CD4-positive, alpha-beta T cell treated with Interferon alpha-2 for 1 hour (primary cell): ENCODE data around the gene NADSYN1.
"Not testable (repeated sequence)": the region's sequence is repeated elsewhere in the genome, so short reads cannot be mapped to it uniquely, and the experiment has no call there.

ENCODE experiments used
- DNase-seq, 2 donors: peaks; one replicate each; pipeline ENCODE4 v3.0.0-alpha.2; 2020 to 2022

NADSYN1 gene

DNA sequence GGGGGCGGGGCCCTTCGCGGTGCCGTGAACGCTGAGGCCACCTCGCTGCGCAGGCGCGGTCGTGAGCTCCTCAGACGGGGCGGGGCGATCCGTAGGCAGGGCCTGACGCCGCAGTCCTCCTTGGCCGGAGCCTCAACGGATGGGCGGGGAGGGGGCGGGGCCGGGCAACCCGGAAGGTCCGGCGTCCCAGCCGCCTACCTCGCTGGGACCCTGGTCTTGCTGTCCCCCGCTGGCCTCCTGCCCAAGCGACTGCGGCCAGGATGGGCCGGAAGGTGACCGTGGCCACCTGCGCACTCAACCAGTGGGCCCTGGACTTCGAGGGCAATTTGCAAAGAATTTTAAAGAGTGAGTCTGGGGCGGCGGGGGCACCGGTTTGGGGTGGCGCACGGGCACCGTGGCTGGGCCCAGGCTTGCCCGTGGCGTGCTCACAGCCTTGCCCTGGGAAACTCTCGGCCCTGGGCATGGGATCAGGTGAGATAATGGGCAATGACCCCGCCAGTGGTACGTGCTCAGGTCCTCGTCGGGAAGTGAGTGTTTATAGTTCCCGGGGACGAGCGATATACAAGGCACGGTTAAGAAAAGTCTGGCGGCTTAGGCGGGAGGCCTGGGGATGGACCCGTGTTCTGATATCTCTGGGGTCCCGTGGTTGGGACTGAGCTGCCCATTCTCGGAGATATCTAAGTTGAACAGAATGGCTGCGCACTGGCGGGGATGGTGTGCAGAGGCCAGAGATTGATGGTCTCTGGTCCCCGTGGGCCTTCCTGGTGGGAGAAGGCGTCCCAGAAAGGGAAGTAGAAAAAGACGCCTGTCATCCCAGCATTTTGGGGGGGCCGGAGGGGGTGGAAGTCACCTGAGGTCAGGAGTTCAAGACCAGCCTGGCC is at the start of gene NADSYN1:
NADSYN1 (plus strand) TSS at position 167 of the 881 bp plus-strand sequence; CDS start at position 261, 94 bp downstream.
- DNase-seq: peak; percentile 93 to 95

- DNase-seq: no peak
Observed at GRCh38 chr11:71404209-71404608, 48.8 kb upstream of the NADSYN1 start.

DNA sequence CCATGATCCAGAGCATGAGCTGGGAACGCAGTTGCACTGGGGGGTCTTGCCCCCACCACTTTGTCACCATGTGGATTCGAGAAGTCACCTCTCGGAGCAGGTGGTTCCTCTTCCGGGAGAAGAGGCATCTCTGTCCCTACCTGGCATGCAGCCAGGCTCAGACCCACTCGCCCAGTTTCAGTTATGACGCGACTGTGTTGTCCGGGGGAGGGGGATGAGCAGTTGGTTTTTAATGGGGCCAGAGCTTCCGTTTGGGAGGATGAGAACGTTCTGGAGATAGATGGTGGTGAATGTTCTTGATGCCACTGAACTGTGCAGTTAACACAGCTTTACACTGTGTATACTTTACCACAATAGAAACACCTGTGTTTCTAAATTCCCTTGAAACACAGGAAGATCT is 46.3 kb upstream of the NADSYN1 start:
- no peak for DNase-seq

DNA sequence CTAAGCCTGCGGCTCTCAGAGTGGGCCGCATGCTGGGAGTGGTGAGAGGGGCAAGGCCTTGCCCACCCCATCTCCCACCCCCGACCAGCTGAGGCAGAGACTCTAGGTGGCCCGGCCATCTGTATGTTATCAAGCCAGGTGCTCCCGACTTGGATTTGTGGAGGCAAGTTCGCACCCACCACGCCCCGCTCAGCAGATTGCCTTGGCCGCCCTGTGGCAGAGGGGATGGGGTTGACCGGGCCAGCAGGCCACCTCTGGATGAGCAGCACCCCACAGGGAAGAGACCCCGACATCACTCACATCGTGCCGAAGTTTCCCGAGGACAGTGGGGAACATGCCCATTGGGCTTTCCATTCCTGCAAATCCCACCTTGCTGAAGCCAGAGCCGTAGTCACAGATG is 45.6 kb upstream of the NADSYN1 start:
- DNase-seq: no peak

DNA sequence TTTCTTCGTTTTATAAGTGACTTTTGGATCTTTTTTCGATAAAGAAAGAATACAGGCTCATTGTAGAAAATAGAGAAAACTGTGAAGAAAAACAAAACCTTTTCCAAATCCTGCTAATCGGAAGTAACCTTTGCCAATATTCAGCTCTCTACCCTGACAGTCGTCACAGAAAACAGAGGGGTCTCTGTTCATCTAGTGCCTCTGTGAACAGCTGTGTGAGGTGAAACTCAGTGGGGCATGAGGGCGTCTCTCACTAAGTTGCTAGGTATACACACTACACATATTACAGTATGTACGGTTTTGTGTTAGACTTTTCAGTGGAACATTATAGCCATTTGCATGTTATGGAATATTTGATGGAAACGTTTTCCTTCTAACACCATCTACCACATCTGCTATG is 44.2 kb upstream of the NADSYN1 start:
- no peak for DNase-seq

DNA sequence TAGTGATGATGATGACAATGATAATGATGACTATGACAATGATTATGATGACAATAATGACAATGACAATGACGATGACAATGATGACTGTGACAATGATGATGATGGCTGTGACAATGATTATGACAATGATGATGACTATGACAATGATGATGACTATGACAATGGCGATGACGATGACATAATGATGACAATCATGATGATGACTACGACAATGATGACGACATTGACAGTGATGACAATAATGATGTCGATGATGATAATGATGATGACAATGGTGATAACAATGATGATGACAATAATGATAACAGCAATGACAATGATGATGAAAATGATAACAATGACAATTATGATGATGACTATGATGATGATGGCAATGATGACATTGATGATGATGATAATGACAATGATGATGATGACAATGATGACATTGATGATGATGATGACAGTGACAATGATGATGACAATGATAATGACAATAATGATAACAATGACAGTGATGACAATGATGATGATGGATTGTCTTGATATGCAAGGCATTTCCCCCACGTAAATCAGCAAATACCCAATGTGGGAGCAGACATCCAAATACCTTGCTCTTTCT is 42.5 kb upstream of the NADSYN1 start:
- DNase-seq: no peak

DNA sequence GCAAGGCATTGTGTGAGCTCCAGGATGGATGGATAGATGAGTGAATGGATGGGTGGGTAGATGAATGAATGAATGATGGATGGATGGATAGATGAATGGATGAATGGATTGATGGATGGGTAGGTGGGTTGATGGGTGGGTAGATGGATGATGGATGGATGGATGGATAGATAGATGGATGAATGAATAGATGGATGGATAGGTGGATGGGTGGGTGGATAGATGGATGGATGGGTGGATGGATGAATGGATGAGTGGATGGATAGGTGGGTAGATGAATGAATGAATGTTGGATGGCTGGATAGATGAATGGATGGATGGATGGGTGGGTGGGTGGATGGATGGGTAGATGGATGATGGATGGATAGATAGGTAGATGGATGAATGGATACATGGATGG is 38.4 kb upstream of the NADSYN1 start:
- DNase-seq: no peak

GRCh38 chr11:71418643-71419042 is 34.4 kb upstream of the NADSYN1 start:
- DNase-seq: peak in 1 of 2 donors; percentile 16

DNA sequence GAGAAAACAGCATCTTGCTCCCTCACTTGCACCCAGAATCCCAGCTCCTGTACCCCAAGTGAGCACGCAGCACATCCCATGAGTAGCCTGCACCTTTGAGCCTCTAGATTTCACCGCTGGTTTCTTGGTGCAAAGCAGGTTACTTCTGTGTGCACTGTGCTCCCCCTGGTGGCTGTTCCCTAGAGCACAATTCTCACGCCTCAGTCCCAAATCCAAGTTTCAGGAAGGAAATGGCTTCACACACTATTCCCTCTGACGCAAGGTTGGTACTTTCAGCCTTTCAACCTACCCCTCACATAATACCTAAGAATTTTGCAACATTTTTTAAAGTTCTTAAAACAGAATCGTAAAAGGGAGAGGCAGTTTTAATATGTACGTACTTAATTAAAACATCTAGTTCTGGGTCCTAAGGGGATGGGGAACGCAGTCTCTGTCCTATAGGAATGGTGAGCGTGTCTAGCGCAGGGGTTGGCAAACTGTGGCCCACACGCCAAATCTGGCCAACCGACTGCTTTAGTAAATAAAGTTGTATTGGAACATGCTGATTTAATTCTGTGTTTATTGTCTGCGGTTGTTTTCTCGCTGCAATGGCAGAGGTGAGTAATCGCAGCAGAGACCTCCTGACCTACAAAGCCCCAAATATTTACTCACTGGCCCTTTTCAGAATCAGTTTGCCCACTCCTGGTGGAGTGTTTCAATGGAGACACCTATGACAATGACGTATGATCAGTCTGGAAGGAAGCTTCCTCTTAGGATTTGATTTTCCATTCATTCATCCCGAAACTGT is 32.4 kb upstream of the NADSYN1 start:
- DNase-seq: peak in 1 of 2 donors; percentile 10

- DNase-seq: no peak
Observed at GRCh38 chr11:71421392-71421950, 31.5 kb upstream of the NADSYN1 start.

- DNase-seq: not testable (repeated sequence)
Observed at GRCh38 chr11:71422318-71422717, 30.7 kb upstream of the NADSYN1 start.

DNA sequence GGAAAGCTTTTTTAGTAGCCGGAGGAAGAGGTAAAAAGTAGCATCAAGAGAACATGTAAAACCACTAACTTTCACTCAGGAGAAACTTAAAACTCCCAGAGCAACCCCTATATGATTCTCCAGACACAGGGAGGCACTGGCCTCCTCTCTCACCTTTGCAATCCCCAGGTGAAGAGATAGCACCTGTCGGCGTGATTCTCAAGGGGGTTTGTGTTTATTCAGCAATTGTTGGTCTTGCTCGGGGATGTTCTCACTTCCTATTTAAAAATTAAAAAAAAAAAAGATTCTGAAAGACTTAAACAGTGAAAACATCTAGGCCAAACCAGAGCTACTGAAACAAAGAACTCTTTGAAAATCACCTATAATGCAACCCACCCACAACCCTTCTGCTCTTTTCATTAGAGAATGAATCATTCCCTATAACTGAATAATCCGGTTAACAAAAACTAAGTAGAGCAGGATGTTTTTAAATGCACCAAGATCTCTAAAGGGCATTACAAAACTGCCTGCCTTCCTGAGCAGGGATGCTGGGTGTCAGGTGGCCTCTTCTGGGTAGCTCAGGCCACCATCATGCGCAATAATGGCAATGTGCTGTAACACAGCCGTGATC is 29.7 kb upstream of the NADSYN1 start:
- no peak for DNase-seq

GRCh38 chr11:71425409-71425808 is 27.6 kb upstream of the NADSYN1 start:
- DNase-seq: no peak

DNA sequence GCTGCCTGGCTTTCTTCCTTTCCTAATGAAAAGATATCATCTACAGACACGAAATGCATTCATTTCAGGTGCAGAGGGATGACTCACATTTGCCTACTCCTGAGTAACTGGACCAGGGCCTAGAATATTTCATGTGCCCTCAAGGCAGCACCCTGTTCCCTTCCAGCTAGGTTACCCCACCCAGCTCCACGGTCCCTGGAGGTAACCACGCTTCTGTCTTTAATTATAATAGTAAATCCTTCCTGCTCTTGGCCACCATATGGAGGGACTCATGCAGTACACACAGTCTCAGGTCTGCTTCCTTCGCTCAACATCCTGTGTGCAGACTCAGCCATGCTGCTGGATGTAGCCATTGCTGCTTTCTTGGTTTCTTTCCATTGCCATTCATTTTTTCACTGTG is 27.1 kb upstream of the NADSYN1 start:
- no peak for DNase-seq

GRCh38 chr11:71426413-71426812 is 26.6 kb upstream of the NADSYN1 start:
- no peak for DNase-seq

- no peak for DNase-seq
Observed at GRCh38 chr11:71428861-71429435, 24.1 kb upstream of the NADSYN1 start.

DNA sequence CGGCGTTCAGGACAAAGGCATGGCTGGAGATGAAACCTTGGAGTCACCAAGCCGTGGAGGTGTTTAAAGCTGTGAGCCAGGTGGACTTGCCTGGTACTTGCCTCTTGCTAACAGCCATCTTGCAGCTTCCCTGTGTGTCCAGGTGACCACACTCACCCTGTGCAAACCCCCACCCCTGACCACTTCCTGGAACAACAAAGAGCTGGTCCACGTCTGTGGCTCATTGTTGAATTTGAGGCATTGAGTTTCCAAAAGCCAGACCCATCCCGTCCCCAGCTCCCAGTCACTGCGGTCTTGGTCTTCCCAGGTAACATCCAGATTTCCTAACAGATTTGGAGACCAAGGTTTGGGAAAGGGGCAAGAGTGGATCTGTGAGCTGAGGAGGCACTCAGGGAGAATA is 23.3 kb upstream of the NADSYN1 start:
- no peak for DNase-seq

GRCh38 chr11:71430166-71430565 is 22.8 kb upstream of the NADSYN1 start:
- DNase-seq: no peak

GRCh38 chr11:71431271-71431670 is 21.7 kb upstream of the NADSYN1 start:
- no peak for DNase-seq

GRCh38 chr11:71432761-71433647 is 20.0 kb upstream of the NADSYN1 start:
- DNase-seq: no peak
